HCT116 (cell line): ENCODE results near the gene SENP1. TPM values are rescaled to one million over a fixed set of nuclear protein-coding genes. Genes with fewer than 3 reads are reported as not detected.
A peak's percentile ranks its signal among the peaks of the same experiment; 100 is the strongest.

Source experiments
- ATAC-seq: fragments of 200-7000 bp; cut with Tn5 transposase; 2 replicates; pipeline ENCODE4 v1.9.1; 2020; ENCODE audit warnings: mild to moderate bottlenecking, moderate library complexity
- BruUV-seq: library from RNA; stranded (reverse); fragments of 400-500 nt; replicated peaks from 2 replicates; lab custom pipeline; 2021; lab: Mats Ljungman, UMichigan
- CTCF ChIA-PET: fragments of 300-600 bp; sonication (Branson Sonifier 250); formaldehyde crosslinking; loops from one replicate; lab custom pipeline; 2021; ENCODE audit warnings: antibody characterized with exemption; lab: Charles Lee
- POLR2A ChIA-PET: fragments of 300-600, 350-600 bp; sonication (Branson Sonifier 250); formaldehyde crosslinking; loops from one replicate; lab custom pipeline; 2021; ENCODE audit warnings: antibody characterized with exemption; lab: Charles Lee
- RAD21 ChIA-PET, 2 experiments: fragments of 300-600 bp; sonication (Branson Sonifier 250); formaldehyde crosslinking; loops; one replicate each; lab custom pipeline; 2023; ENCODE audit warnings: low total read pairs in 2 of 2; ENCODE audit not compliant: uncharacterized antibody in 2 of 2, unreplicated experiment in 2 of 2, low non-redundant PET in 1 of 2; lab: Charles Lee
- DNase-seq: peaks from one replicate; pipeline ENCODE4 v3.0.0-alpha.2; 2010; ENCODE audit warnings: low read depth, low spot score
- H2AFZ ChIP-seq: fragments of 200-600 bp; shearing (Covaris generic), sonication (generic); 2 replicates; pipeline ENCODE4 v1.6.1; 2017; ENCODE audit warnings: low read depth, mixed run types, mixed read lengths, antibody characterized with exemption, low read length; ENCODE audit not compliant: poor library complexity, severe bottlenecking
- H3K27ac ChIP-seq: 2 replicates; pipeline ENCODE4 v1.5.1; 2012; ENCODE audit warnings: low read depth, low read length
- H3K27me3 ChIP-seq: fragments of 200-600 bp; sonication (generic); 2 replicates; pipeline ENCODE4 v1.6.1; 2016; ENCODE audit warnings: mixed run types, low read length, mixed read lengths; ENCODE audit not compliant: insufficient read depth
- H3K36me3 ChIP-seq, 2 experiments: fragments of 200-500 bp in 1 of 2; fragments of 200-600 bp in 1 of 2; sonication (Bioruptor generic) in 1 of 2; sonication (generic) in 1 of 2; 2 replicates each; pipeline versions ENCODE4 v1.5.1 to v1.6.1; 2014 to 2016; ENCODE audit warnings: low read length in 2 of 2, inconsistent platforms in 1 of 2, mixed read lengths in 1 of 2, mixed run types in 1 of 2; ENCODE audit not compliant: insufficient read depth in 2 of 2, control insufficient read depth in 1 of 2
- H3K4me1 ChIP-seq, 2 experiments: fragments of 200-600 bp in 1 of 2; sonication (generic) in 1 of 2; 2 replicates each; pipeline versions ENCODE4 v1.5.1 to v1.6.1; 2012 to 2017; ENCODE audit warnings: low read length in 2 of 2, inconsistent platforms in 1 of 2, mild to moderate bottlenecking in 1 of 2, mixed read lengths in 1 of 2, mixed run types in 1 of 2, moderate library complexity in 1 of 2; ENCODE audit not compliant: insufficient read depth in 2 of 2, control insufficient read depth in 1 of 2
- H3K4me2 ChIP-seq: fragments of 200-600 bp; sonication (generic); 2 replicates; pipeline ENCODE4 v1.6.1; 2017; ENCODE audit warnings: mixed run types, low read length, mixed read lengths
- H3K4me3 ChIP-seq, 2 experiments: fragments of 200-600 bp in 1 of 2; sonication (generic) in 1 of 2; replicated peaks in 1 of 2; 2 replicates each; pipeline ENCODE4 v1.5.1; 2011 to 2016; ENCODE audit warnings: low read length in 2 of 2, control low read depth in 1 of 2, low read depth in 1 of 2, mild to moderate bottlenecking in 1 of 2, mixed read lengths in 1 of 2, mixed run types in 1 of 2
- H3K79me2 ChIP-seq: fragments of 200-600 bp; sonication (generic); 2 replicates; pipeline ENCODE4 v1.6.1; 2017; ENCODE audit warnings: mild to moderate bottlenecking, mixed run types, low read length, moderate library complexity, mixed read lengths; ENCODE audit not compliant: insufficient read depth
- H3K9ac ChIP-seq: fragments of 200-600 bp; sonication (generic); 2 replicates; pipeline ENCODE4 v1.6.1; 2016; ENCODE audit warnings: low read length, mixed read lengths
- H3K9me2 ChIP-seq: fragments of 200-600 bp; sonication (generic), shearing (Covaris generic); 2 replicates; pipeline ENCODE4 v1.6.1; 2017; ENCODE audit warnings: mixed run types, mild to moderate bottlenecking, moderate library complexity; ENCODE audit not compliant: insufficient read depth
- H3K9me3 ChIP-seq, 2 experiments: fragments of 200-500 bp in 1 of 2; fragments of 200-600 bp in 1 of 2; sonication (Bioruptor generic) in 1 of 2; sonication (generic) in 1 of 2; 2 replicates each; pipeline ENCODE4 v1.6.1; 2014 to 2017; ENCODE audit warnings: low read length in 2 of 2, mixed read lengths in 2 of 2, inconsistent platforms in 1 of 2, low read depth in 1 of 2, mild to moderate bottlenecking in 1 of 2, mixed run types in 1 of 2, moderate library complexity in 1 of 2; ENCODE audit not compliant: control insufficient read depth in 1 of 2, insufficient read depth in 1 of 2
- H4K20me1 ChIP-seq: fragments of 200-600 bp; sonication (generic), shearing (Covaris generic); 2 replicates; pipeline ENCODE4 v1.6.1; 2017; ENCODE audit warnings: mixed run types, mild to moderate bottlenecking, moderate library complexity; ENCODE audit not compliant: insufficient read depth
- CBX3 ChIP-seq: IDR thresholded peaks from 2 replicates; pipeline ENCODE4 v1.6.1; 2012; ENCODE audit warnings: low read depth
- CEBPB ChIP-seq: IDR thresholded peaks from 2 replicates; pipeline ENCODE4 v1.6.1; 2012; ENCODE audit warnings: low read depth
- CTCF ChIP-seq, 3 experiments: fragments of 200-600 bp in 1 of 3; sonication (generic) in 1 of 3; IDR thresholded peaks in 2 of 3; conservative IDR thresholded peaks in 1 of 3; 2 replicates each; pipeline ENCODE4 v1.5.1; 2012 to 2017; ENCODE audit warnings: low read depth in 2 of 3, low read length in 2 of 3, antibody characterized with exemption in 1 of 3, borderline replicate concordance in 1 of 3, control low read depth in 1 of 3, mild to moderate bottlenecking in 1 of 3, mixed read lengths in 1 of 3, mixed run types in 1 of 3, moderate library complexity in 1 of 3; ENCODE audit not compliant: insufficient read depth in 1 of 3
- ELF1 ChIP-seq: IDR thresholded peaks from 2 replicates; pipeline ENCODE4 v1.6.1; 2012; ENCODE audit warnings: low read depth, borderline replicate concordance
- EZH2 ChIP-seq: fragments of 200-600 bp; sonication (generic); IDR thresholded peaks from 2 replicates; pipeline ENCODE4 v1.6.1; 2017; ENCODE audit warnings: antibody characterized with exemption, mixed run types
- EZH2phosphoT487 ChIP-seq: fragments of 200-600 bp; IDR thresholded peaks from 2 replicates; pipeline ENCODE4 v1.6.1; 2018; ENCODE audit warnings: antibody characterized with exemption, borderline replicate concordance
- FOSL1 ChIP-seq: IDR thresholded peaks from 2 replicates; pipeline ENCODE4 v1.6.1; 2012; ENCODE audit warnings: low read depth
- JUND ChIP-seq: IDR thresholded peaks from 2 replicates; pipeline ENCODE4 v1.6.1; 2012
- MAX ChIP-seq: IDR thresholded peaks from 2 replicates; pipeline ENCODE4 v1.6.1; 2012
- POLR2A ChIP-seq: IDR thresholded peaks from 2 replicates; pipeline ENCODE4 v1.7.0; 2011; ENCODE audit warnings: borderline replicate concordance; ENCODE audit not compliant: insufficient read depth, insufficient read length; ENCODE audit errors: extremely low read depth
- POLR2AphosphoS5 ChIP-seq: IDR thresholded peaks from 2 replicates; pipeline ENCODE4 v1.6.1; 2011; ENCODE audit warnings: mild to moderate bottlenecking, low read depth, low read length, moderate library complexity
- RAD21 ChIP-seq: IDR thresholded peaks from 2 replicates; pipeline ENCODE4 v1.6.1; 2012; ENCODE audit warnings: low read depth, mild to moderate bottlenecking
- SIN3A ChIP-seq: IDR thresholded peaks from 2 replicates; pipeline ENCODE4 v1.6.1; 2012; ENCODE audit warnings: low read depth
- SP1 ChIP-seq: IDR thresholded peaks from 2 replicates; pipeline ENCODE4 v1.6.1; 2012; ENCODE audit warnings: low read depth
- SRF ChIP-seq: IDR thresholded peaks from 2 replicates; pipeline ENCODE4 v1.6.1; 2012; ENCODE audit warnings: low read depth
- TCF7L2 ChIP-seq: IDR thresholded peaks from 2 replicates; pipeline ENCODE4 v1.7.0; 2011; ENCODE audit warnings: borderline replicate concordance, inconsistent platforms; ENCODE audit not compliant: insufficient read depth, insufficient read length; ENCODE audit errors: extremely low read depth
- YY1 ChIP-seq: IDR thresholded peaks from 2 replicates; pipeline ENCODE4 v1.6.1; 2011; ENCODE audit warnings: low read length, low read depth, moderate library complexity, mild to moderate bottlenecking; ENCODE audit not compliant: insufficient replicate concordance; ENCODE audit errors: extremely low read depth
- ZFX ChIP-seq: fragments of 450-650 bp; IDR thresholded peaks from 2 replicates; pipeline ENCODE4 v1.6.1; 2017
- ZNF274 ChIP-seq: fragments of 200-500 bp; sonication (Bioruptor generic); IDR thresholded peaks from 2 replicates; pipeline ENCODE4 v1.6.1; 2014; ENCODE audit warnings: mild to moderate bottlenecking, low read depth, low read length, inconsistent platforms
- intact Hi-C: fragments of 100-400 bp; cut with micrococcal nuclease; formaldehyde crosslinking; loops from 2 replicates; pipeline ENCODE4 v1.10.0; 2022
- total RNA-seq: library from RNA; stranded (reverse); gene quantifications from one replicate; pipeline ENCODE4 v1.2.1, GENCODE V29; 2021; ENCODE audit not compliant: unreplicated experiment

Gene SENP1
- total RNA-seq, 1 experiment from 2014 or later = 17.7 TPM

GRCh38 chr12:48002414-48002730 is 103.5 kb downstream of the SENP1 start:
- H3K9ac ChIP-seq = no peak overlapping the region

More at GRCh38 chr12:48002414-48002730, 103.5 kb downstream of the SENP1 start:
- Histone ChIP-seq H2AFZ (peak overlapping the region; percentile 95), H3K79me2 (no peaks in the 10 kb centered on the region), H3K9me2 (no peaks in the 10 kb centered on the region), H4K20me1 (no peaks in the 10 kb centered on the region), H3K4me1 (peaks cover 9 to 21% of the 10 kb centered on the region in 2 experiments), H3K27ac (no peak overlapping the region), H3K4me3 (peak overlapping the region; percentile 64 to 70; a peak in 3 of 4 replicates), H3K4me2 (peak overlapping the region; percentile 96), H3K9me3 (no peaks in the 10 kb centered on the region), H3K36me3 (no peaks in the 10 kb centered on the region), H3K27me3 (peaks cover 5% of the 10 kb centered on the region; the same call in 1 of the 2 replicates)
- ChIA-PET CTCF (no interaction called here), RAD21 (no interaction called here), POLR2A (no interaction called here)
- intact Hi-C loops = no loop called here
- no peak for DNase-seq
- ATAC-seq = no peak
- no TSS peak for BruUV-seq
- TF ChIP-seq SP1 (no peak), ZNF274 (no peak), SRF (no peak), EZH2 (no peak), POLR2AphosphoS5 (no peak), SIN3A (no peak), ELF1 (no peak), CTCF (IDR thresholded peaks at IDR 0.05 in 2 of 3, conservative IDR thresholded peaks at IDR 0.05 in 1 of 3; ENCODE audit: borderline replicate concordance in 1 of 3, insufficient read depth in 1 of 3, low read depth in 2 of 3, low read length in 2 of 3) (no peak), RAD21 (no peak), POLR2A (no peak), JUND (no peak), FOSL1 (no peak), EZH2phosphoT487 (no peak), ZFX (no peak), CBX3 (no peak), YY1 (no peak), TCF7L2 (no peak), MAX (no peak), CEBPB (no peak)
